GM18861 (cell line): Measurements from ENCODE around the gene TNS4.
"Not testable (repeated sequence)": the region's sequence is repeated elsewhere in the genome, so short reads cannot be mapped to it uniquely, and the experiment has no call there.

ENCODE experiments used
- ATAC-seq: cut with Tn5 transposase; IDR thresholded peaks from one replicate; pipeline ENCODE4 v1.9.1; 2021; ENCODE audit not compliant: unreplicated experiment

The TNS4 gene

GRCh38 chr17:40501499-40501911 is at the start of gene TNS4:
TSS of gene TNS4 (minus strand) at chr17:40501623. CDS start at chr17:40496425, 5,198 bp downstream.
- no peak for ATAC-seq

- ATAC-seq = no peak
These were observed 49.2 kb upstream of the TNS4 start for GRCh38 chr17:40550608-40551007.

GRCh38 chr17:40548982-40549685 is 47.7 kb upstream of the TNS4 start:
- no peak for ATAC-seq

GRCh38 chr17:40548491-40548981 is 47.1 kb upstream of the TNS4 start:
- ATAC-seq = no peak

- no peak for ATAC-seq
These were observed 46.5 kb upstream of the TNS4 start for GRCh38 chr17:40547785-40548478.

- no peak for ATAC-seq
These were observed 45.8 kb upstream of the TNS4 start for GRCh38 chr17:40547079-40547784.

- not testable (repeated sequence) for ATAC-seq
These were observed 45.1 kb upstream of the TNS4 start for GRCh38 chr17:40546497-40546896.

- ATAC-seq = no peak
These were observed 44.2 kb upstream of the TNS4 start for GRCh38 chr17:40545660-40546059.

- ATAC-seq = no peak
These were observed 41.4 kb upstream of the TNS4 start for GRCh38 chr17:40542558-40543411.

GRCh38 chr17:40541873-40542557 is 40.6 kb upstream of the TNS4 start:
- ATAC-seq = no peak

- no peak for ATAC-seq
These were observed 39.8 kb upstream of the TNS4 start for GRCh38 chr17:40541060-40541872.

GRCh38 chr17:40540448-40540847 is 39.0 kb upstream of the TNS4 start:
- ATAC-seq = no peak

GRCh38 chr17:40539711-40540411 is 38.4 kb upstream of the TNS4 start:
- ATAC-seq = no peak

GRCh38 chr17:40538936-40539705 is 37.7 kb upstream of the TNS4 start:
- no peak for ATAC-seq

GRCh38 chr17:40538019-40538935 is 36.9 kb upstream of the TNS4 start:
- ATAC-seq = no peak

GRCh38 chr17:40536295-40537171 is 35.1 kb upstream of the TNS4 start:
- ATAC-seq = no peak
